ENCODE measurements around the gene ANKRD11. TPM values are rescaled to one million over a fixed set of nuclear protein-coding genes. Genes with fewer than 3 reads are reported as not detected.

ANKRD11 gene
- total and polyA plus RNA-seq, 2 donors (not counting 3 experiments of a cell fraction or from before 2014, with no cell fraction given), result 55.8 to 191 TPM

DNA sequence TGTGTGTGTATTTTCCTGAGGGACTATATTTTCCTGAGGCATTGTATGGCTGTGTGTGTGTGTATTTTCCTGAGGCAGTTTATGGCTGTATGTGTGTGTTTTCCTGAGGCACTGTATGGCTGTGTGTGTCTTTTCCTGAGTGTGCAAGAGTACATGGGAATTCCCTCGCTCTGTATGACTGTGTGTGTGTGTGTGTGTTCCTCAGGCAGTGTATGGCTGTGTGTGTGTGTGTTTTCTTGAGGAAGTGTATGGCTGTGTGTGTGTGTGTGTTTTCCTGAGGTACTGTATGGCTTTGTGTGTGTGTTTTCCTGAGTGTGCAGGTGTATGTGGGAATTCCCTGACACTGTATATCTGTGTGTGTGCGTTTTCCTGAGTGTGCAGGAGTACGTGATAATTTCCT lies 268.8 kb downstream of the ANKRD11 start:
- FAIRE-seq, result no peak
- CTCF ChIA-PET, result interaction anchor here (1.1 kb wide), 1 partner anchor 18 kb away, joined by 3 read pairs; no protein-coding TSS in a partner anchor

DNA sequence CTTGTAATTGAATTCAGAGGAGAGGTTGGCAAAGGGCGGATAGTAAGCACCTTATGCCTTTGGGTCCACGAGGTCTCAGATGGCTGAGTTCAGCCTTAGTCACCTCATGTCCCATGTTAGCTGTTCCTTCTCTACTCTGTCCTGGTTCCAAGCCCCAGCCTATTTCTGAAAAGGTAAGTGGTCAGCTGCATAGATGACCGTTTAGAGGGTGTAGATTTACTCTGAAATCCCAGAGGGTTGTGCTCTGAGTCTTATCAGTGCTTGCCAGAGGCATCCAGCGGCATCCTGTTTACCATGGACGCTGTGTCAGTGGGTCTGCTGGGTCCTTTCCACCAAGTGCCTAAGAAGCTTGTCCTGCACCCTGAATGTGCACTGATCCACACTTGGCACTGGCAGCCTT lies 271.0 kb downstream of the ANKRD11 start:
- Histone ChIP-seq H3K9me1 (replicated peaks; ENCODE audit: control insufficient read depth, extremely low read depth, insufficient read depth, low read length) (no peaks in the 10 kb centered on the region), H2AFZ (ENCODE audit: low read depth, low read length) (no peak overlapping the region), H3K9ac (replicated peaks; ENCODE audit: extremely low read depth, insufficient read depth, low read length) (no peak overlapping the region), H3K27ac (ENCODE audit: insufficient read depth, low read depth, low read length) (no peak overlapping the region), H3K4me3 (replicated peaks in 1 of 3; ENCODE audit: insufficient read depth in 1 of 3, low read depth in 1 of 3, low read length in 3 of 3) (no peak overlapping the region), H3K4me2 (ENCODE audit: insufficient read depth, low read length) (no peak overlapping the region), H3K27me3 (ENCODE audit: control insufficient read depth in 2 of 2, insufficient read depth in 2 of 2, low read length in 2 of 2) (no peaks in the 10 kb centered on the region), H3K4me1 (ENCODE audit: control insufficient read depth, extremely low read depth, insufficient read depth, low read length) (peaks cover 10% of the 10 kb centered on the region), H4K20me1 (replicated peaks; ENCODE audit: control insufficient read depth, extremely low read depth, insufficient read depth, low read length) (no peaks in the 10 kb centered on the region), H3K36me3 (ENCODE audit: control insufficient read depth in 2 of 2, extremely low read depth in 1 of 2, insufficient read depth in 2 of 2, low read length in 2 of 2) (peaks cover 3 to 25% of the 10 kb centered on the region in 2 experiments), H3K79me2 (ENCODE audit: control insufficient read depth, insufficient read depth, low read length) (peaks cover 9% of the 10 kb centered on the region), H3K9me3 (replicated peaks; ENCODE audit: control insufficient read depth, insufficient read depth, low read length) (no peaks in the 10 kb centered on the region)
- ChIA-PET CTCF (no interaction called here), POLR2A (no interaction called here)
- BruUV-seq (replicated peaks), result no TSS peak
- dilution Hi-C loops (cut with MboI; ENCODE audit: extremely low pct_ligation_motif_present, low sequenced_read_pairs), result no loop called here
- intact Hi-C loops (cut with micrococcal nuclease), result loop anchor here (5.0 kb wide), 1 partner anchor 127 kb away; the partner anchor contains the start of gene ACSF3
- FAIRE-seq, result no peak
- TF ChIP-seq MYC (IDR thresholded peaks at IDR 0.05; ENCODE audit: low read depth, low read length) (no peak), GATA2 (IDR thresholded peaks at IDR 0.05; ENCODE audit: insufficient read depth, insufficient read length, low read depth, low read length) (no peak), CTCF (IDR thresholded peaks at IDR 0.05; ENCODE audit: extremely low read depth in 1 of 2, insufficient read depth in 1 of 2, low read depth in 1 of 2, low read length in 2 of 2) (no peak), EZH2 (IDR thresholded peaks at IDR 0.05; ENCODE audit: borderline replicate concordance, low read depth, low read length, severe bottlenecking) (no peak), POLR2AphosphoS5 (IDR thresholded peaks at IDR 0.05; ENCODE audit: insufficient read depth, low read depth, low read length) (no peak), POLR2A (IDR thresholded peaks at IDR 0.05; ENCODE audit: low read depth, low read length) (no peak), FOS (IDR thresholded peaks at IDR 0.05; ENCODE audit: borderline replicate concordance, insufficient read depth, low read length) (no peak)
- peak; percentile 26 for DNase-seq (ENCODE audit: low read depth, low spot score)

More for the DNA sequence above, 268.8 kb downstream of the ANKRD11 start:
- no peaks in the 10 kb centered on the region for H3K27me3 ChIP-seq (ENCODE audit: control insufficient read depth in 2 of 2, insufficient read depth in 2 of 2, low read length in 2 of 2)
- no TSS peak for BruUV-seq (replicated peaks)
- POLR2A ChIA-PET, result no interaction called here
- no peak overlapping the region for H3K9ac ChIP-seq (replicated peaks; ENCODE audit: extremely low read depth, insufficient read depth, low read length)
- dilution Hi-C loops (cut with MboI; ENCODE audit: extremely low pct_ligation_motif_present, low sequenced_read_pairs), result no loop called here
- no peak overlapping the region for H3K4me2 ChIP-seq (ENCODE audit: insufficient read depth, low read length)
- H4K20me1 ChIP-seq (replicated peaks; ENCODE audit: control insufficient read depth, extremely low read depth, insufficient read depth, low read length), result no peaks in the 10 kb centered on the region
- H3K4me1 ChIP-seq (ENCODE audit: control insufficient read depth, extremely low read depth, insufficient read depth, low read length), result peaks cover 8% of the 10 kb centered on the region
- intact Hi-C loops (cut with micrococcal nuclease), result no loop called here
- TF ChIP-seq GATA2 (IDR thresholded peaks at IDR 0.05; ENCODE audit: insufficient read depth, insufficient read length, low read depth, low read length), result no peak
- H3K79me2 ChIP-seq (ENCODE audit: control insufficient read depth, insufficient read depth, low read length), result peaks cover 9% of the 10 kb centered on the region
- peaks cover 2% of the 10 kb centered on the region for H3K9me3 ChIP-seq (replicated peaks; ENCODE audit: control insufficient read depth, insufficient read depth, low read length)
- no peak overlapping the region for H3K27ac ChIP-seq (ENCODE audit: insufficient read depth, low read depth, low read length)
- H3K36me3 ChIP-seq (ENCODE audit: control insufficient read depth in 2 of 2, extremely low read depth in 1 of 2, insufficient read depth in 2 of 2, low read length in 2 of 2), result peaks cover 10 to 32% of the 10 kb centered on the region in 2 experiments
- no peak overlapping the region for H3K4me3 ChIP-seq (replicated peaks in 1 of 3; ENCODE audit: insufficient read depth in 1 of 3, low read depth in 1 of 3, low read length in 3 of 3)
- H3K9me1 ChIP-seq (replicated peaks; ENCODE audit: control insufficient read depth, extremely low read depth, insufficient read depth, low read length), result no peaks in the 10 kb centered on the region
- no peak overlapping the region for H2AFZ ChIP-seq (ENCODE audit: low read depth, low read length)
- DNase-seq (ENCODE audit: low read depth, low spot score), result no peak
